Hepatocyte (in vitro differentiated cells): ENCODE measurements around the gene RASAL2. TPM values are rescaled to one million over a fixed set of nuclear protein-coding genes. Genes with fewer than 3 reads are reported as not detected.

Experiments
- DNase-seq: peaks from one replicate; pipeline ENCODE4 v3.0.0-alpha.2; 2016; ENCODE audit warnings: low spot score
- H2AFZ ChIP-seq: fragments of 200-600 bp; sonication (generic); 2 replicates; pipeline ENCODE4 v1.6.0; 2016; ENCODE audit warnings: antibody characterized with exemption, mild to moderate bottlenecking
- H3K27ac ChIP-seq: fragments of 200-600 bp; sonication (generic); 2 replicates; pipeline ENCODE4 v1.5.1; 2016; ENCODE audit warnings: mild to moderate bottlenecking
- H3K27me3 ChIP-seq: fragments of 200-600 bp; sonication (generic); 2 replicates; pipeline ENCODE4 v1.6.1; 2016
- H3K36me3 ChIP-seq: fragments of 200-600 bp; sonication (generic); replicated peaks from 2 replicates; pipeline ENCODE4 v1.5.1; 2016; ENCODE audit warnings: low read depth; ENCODE audit not compliant: insufficient read depth
- H3K4me1 ChIP-seq: fragments of 200-600 bp; sonication (generic); 2 replicates; pipeline ENCODE4 v1.5.1; 2016; ENCODE audit warnings: mild to moderate bottlenecking, moderate library complexity; ENCODE audit not compliant: insufficient read depth
- H3K4me2 ChIP-seq: fragments of 200-600 bp; sonication (generic); 2 replicates; pipeline ENCODE4 v1.6.0; 2016
- H3K4me3 ChIP-seq: fragments of 200-600 bp; sonication (generic); 2 replicates; pipeline ENCODE4 v1.5.1; 2016; ENCODE audit warnings: mild to moderate bottlenecking
- H3K79me2 ChIP-seq: fragments of 200-600 bp; sonication (generic); 2 replicates; pipeline ENCODE4 v1.6.0; 2017; ENCODE audit warnings: mild to moderate bottlenecking
- H3K9me2 ChIP-seq: fragments of 200-600 bp; sonication (generic); replicated peaks from 2 replicates; pipeline ENCODE4 v1.6.0; 2017; ENCODE audit warnings: mild to moderate bottlenecking; ENCODE audit not compliant: insufficient read depth
- H3K9me3 ChIP-seq: fragments of 200-600 bp; sonication (generic); 2 replicates; pipeline ENCODE4 v1.5.1; 2016; ENCODE audit warnings: low read depth, mild to moderate bottlenecking
- H4K20me1 ChIP-seq: fragments of 200-600 bp; sonication (generic); 2 replicates; pipeline ENCODE4 v1.6.0; 2016; ENCODE audit warnings: mild to moderate bottlenecking; ENCODE audit not compliant: insufficient read depth, poor library complexity, severe bottlenecking
- EZH2 ChIP-seq: fragments of 200-600 bp; sonication (generic); IDR thresholded peaks from 2 replicates; pipeline ENCODE4 v1.6.1; 2016; ENCODE audit warnings: antibody characterized with exemption, mild to moderate bottlenecking, borderline replicate concordance
- EZH2phosphoT487 ChIP-seq: fragments of 200-600 bp; sonication (generic); IDR thresholded peaks from one replicate; pipeline ENCODE4 v1.6.1; 2018; ENCODE audit warnings: antibody characterized with exemption, mild to moderate bottlenecking, low read depth, moderate library complexity; ENCODE audit not compliant: unreplicated experiment, severe bottlenecking
- WGBS: methylation state at CpG from one replicate; pipeline ENCODE4 v1.1.6; 2016; ENCODE audit warnings: low lambda C conversion rate; ENCODE audit errors: missing lambda C conversion rate; 5-methylcytosine and 5-hydroxymethylcytosine counted together
- polyA plus RNA-seq: library from polyadenylated mRNA; unstranded; fragments of >200 nt; fragmentation: Nextera tagmentation; extraction: Ambion mirVana; gene quantifications from 2 replicates; pipeline ENCODE4 v1.2.1, GENCODE V29; 2016
- total RNA-seq: library from RNA; depleted of rRNA; stranded (reverse); fragments of >200 nt; gene quantifications from 2 replicates; pipeline ENCODE4 v1.2.3, GENCODE V29; 2014
- TF ChIP-seq, protein P1 (sequence below): fragments of 200-600 bp; sonication (generic); IDR thresholded peaks from 2 replicates; pipeline ENCODE4 v1.5.1; 2016; ENCODE audit warnings: antibody characterized with exemption, mild to moderate bottlenecking; ENCODE audit not compliant: poor library complexity

The RASAL2 gene
- total and polyA plus RNA-seq, 2 experiments from 2014 or later: 8.7 to 24.0 TPM

DNA sequence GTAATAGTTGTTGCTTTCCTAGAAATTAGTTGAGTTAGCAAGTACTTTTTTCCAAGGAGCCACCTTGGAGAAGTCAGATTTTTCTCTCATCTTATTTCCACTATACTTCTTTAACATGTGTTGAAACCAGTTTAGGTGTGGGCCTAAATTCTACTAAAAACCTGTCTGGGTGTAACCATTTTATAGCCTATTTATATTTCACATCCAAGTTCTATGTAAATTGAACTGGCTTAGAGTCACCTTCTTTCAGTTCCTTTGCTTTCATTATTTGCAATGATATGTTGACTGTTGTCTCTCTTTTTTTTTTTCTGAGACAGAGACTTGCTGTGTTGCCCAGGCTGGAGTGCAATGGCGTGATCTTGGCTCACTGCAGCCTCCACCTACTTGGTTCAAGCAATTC lies 207.2 kb downstream of the RASAL2 start:
- peaks cover 12% of the 10 kb centered on the region for H3K79me2 ChIP-seq
- no peak overlapping the region for H3K4me3 ChIP-seq
- no peaks in the 10 kb centered on the region for H3K27me3 ChIP-seq
- no peaks in the 10 kb centered on the region for H3K9me2 ChIP-seq
- 96% methylated on average over 1 of the region's 1 CpG for WGBS
- H3K9me3 ChIP-seq: no peaks in the 10 kb centered on the region
- H4K20me1 ChIP-seq: no peaks in the 10 kb centered on the region
- no peaks in the 10 kb centered on the region for H3K4me1 ChIP-seq
- H3K27ac ChIP-seq: peak overlapping the region; percentile 15
- no peak for DNase-seq
- H3K4me2 ChIP-seq: no peak overlapping the region
- no peak overlapping the region for H2AFZ ChIP-seq
- H3K36me3 ChIP-seq: no peaks in the 10 kb centered on the region
- TF ChIP-seq, protein P1, sequence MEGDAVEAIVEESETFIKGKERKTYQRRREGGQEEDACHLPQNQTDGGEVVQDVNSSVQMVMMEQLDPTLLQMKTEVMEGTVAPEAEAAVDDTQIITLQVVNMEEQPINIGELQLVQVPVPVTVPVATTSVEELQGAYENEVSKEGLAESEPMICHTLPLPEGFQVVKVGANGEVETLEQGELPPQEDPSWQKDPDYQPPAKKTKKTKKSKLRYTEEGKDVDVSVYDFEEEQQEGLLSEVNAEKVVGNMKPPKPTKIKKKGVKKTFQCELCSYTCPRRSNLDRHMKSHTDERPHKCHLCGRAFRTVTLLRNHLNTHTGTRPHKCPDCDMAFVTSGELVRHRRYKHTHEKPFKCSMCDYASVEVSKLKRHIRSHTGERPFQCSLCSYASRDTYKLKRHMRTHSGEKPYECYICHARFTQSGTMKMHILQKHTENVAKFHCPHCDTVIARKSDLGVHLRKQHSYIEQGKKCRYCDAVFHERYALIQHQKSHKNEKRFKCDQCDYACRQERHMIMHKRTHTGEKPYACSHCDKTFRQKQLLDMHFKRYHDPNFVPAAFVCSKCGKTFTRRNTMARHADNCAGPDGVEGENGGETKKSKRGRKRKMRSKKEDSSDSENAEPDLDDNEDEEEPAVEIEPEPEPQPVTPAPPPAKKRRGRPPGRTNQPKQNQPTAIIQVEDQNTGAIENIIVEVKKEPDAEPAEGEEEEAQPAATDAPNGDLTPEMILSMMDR: no peak
- TF ChIP-seq EZH2phosphoT487: no peak

- H3K36me3 ChIP-seq: no peaks in the 10 kb centered on the region
- no peaks in the 10 kb centered on the region for H3K9me2 ChIP-seq
- H3K4me3 ChIP-seq: no peak overlapping the region
- WGBS: 83% methylated on average over 1 of the region's 1 CpG
- no peaks in the 10 kb centered on the region for H3K9me3 ChIP-seq
- H3K4me2 ChIP-seq: no peak overlapping the region
- H3K79me2 ChIP-seq: peaks cover 21% of the 10 kb centered on the region
- H2AFZ ChIP-seq: no peak overlapping the region
- H3K27me3 ChIP-seq: no peaks in the 10 kb centered on the region
- DNase-seq: no peak
- TF ChIP-seq, protein P1: no peak
- TF ChIP-seq EZH2phosphoT487: no peak
- no peak for TF ChIP-seq EZH2
- peaks cover 6% of the 10 kb centered on the region for H3K4me1 ChIP-seq
- H3K27ac ChIP-seq: no peak overlapping the region
- H4K20me1 ChIP-seq: no peaks in the 10 kb centered on the region
These were observed 213.4 kb downstream of the RASAL2 start for GRCh38 chr1:178307264-178307663.

DNA sequence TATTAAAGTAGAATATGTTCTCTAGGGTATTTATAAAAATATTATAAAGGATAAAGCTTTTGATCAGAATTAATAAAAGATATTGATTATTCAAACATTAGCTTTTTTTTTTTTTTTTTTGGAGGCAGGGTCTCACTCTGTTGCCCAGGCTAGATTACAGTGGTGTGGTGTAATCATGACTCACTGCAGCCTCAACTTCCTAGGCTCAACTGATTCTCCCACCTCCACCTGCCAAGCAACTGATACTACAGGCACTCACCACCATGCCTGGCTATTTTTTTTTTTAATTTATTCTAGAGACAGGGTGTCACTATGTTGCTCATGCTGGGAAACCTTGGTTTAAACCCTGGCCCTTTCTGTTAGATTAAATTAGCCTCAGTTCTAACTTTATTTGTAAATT lies 214.5 kb downstream of the RASAL2 start:
- TF ChIP-seq EZH2phosphoT487 (no peak), EZH2 (no peak)
- TF ChIP-seq, protein P1: no peak
- H3K9me2 ChIP-seq: no peaks in the 10 kb centered on the region
- H3K9me3 ChIP-seq: no peaks in the 10 kb centered on the region
- no peaks in the 10 kb centered on the region for H4K20me1 ChIP-seq
- no peak overlapping the region for H3K27ac ChIP-seq
- no peak overlapping the region for H3K4me3 ChIP-seq
- H3K27me3 ChIP-seq: no peaks in the 10 kb centered on the region
- no peak overlapping the region for H2AFZ ChIP-seq
- no peaks in the 10 kb centered on the region for H3K36me3 ChIP-seq
- H3K4me1 ChIP-seq: peaks cover 6% of the 10 kb centered on the region
- no peak overlapping the region for H3K4me2 ChIP-seq
- no peak for DNase-seq
- H3K79me2 ChIP-seq: peaks cover 18% of the 10 kb centered on the region

DNA sequence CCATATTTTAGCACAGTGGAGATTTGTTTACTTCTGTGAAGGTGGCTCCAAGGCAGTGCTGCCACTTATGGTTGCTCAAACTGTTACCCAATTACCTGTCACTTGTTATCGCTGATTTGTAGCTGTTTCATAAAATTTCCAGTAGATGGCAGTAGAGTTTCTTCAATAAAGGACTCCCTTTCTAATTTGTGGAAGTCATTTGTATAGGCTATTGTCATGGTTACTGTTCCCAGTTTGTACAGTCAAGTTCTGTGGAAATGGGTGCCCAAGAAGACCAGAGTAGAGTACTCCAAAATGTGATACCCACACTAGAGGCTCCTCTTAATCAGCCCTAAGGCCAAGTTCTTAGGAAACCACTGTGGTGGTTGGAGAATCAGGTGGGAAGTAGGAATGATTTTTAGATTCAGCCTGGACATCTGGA lies 216.8 kb downstream of the RASAL2 start:
- no peaks in the 10 kb centered on the region for H3K9me3 ChIP-seq
- peaks cover 15% of the 10 kb centered on the region for H3K79me2 ChIP-seq
- H3K36me3 ChIP-seq: no peaks in the 10 kb centered on the region
- no peak overlapping the region for H3K4me3 ChIP-seq
- WGBS: 0% methylated on average over 1 of the region's 1 CpG
- no peaks in the 10 kb centered on the region for H3K27me3 ChIP-seq
- DNase-seq: peak; percentile 74
- H4K20me1 ChIP-seq: no peaks in the 10 kb centered on the region
- H3K27ac ChIP-seq: no peak overlapping the region
- H3K4me1 ChIP-seq: peaks cover 6% of the 10 kb centered on the region
- TF ChIP-seq EZH2phosphoT487: no peak
- TF ChIP-seq, protein P1: peak; percentile 81
- TF ChIP-seq EZH2: no peak
- H3K4me2 ChIP-seq: no peak overlapping the region
- H3K9me2 ChIP-seq: no peaks in the 10 kb centered on the region
- H2AFZ ChIP-seq: no peak overlapping the region
